GM10248 (cell line): Measurements from ENCODE around the gene STK10.

Experiments
- CTCF ChIA-PET: fragments of 300-600 bp; sonication (Branson Sonifier 250); formaldehyde crosslinking; extraction: SDS; loops from one replicate; lab custom pipeline; 2021; ENCODE audit warnings: antibody characterized with exemption; lab: Yijun Ruan, JAX
- POLR2A ChIA-PET: fragments of 350-650 bp; sonication (Branson Sonifier 250); formaldehyde crosslinking; extraction: SDS; loops from one replicate; lab custom pipeline; 2020; ENCODE audit warnings: antibody characterized with exemption; lab: Yijun Ruan, JAX
- DNase-seq: peaks from one replicate; pipeline ENCODE4 v3.0.0; 2012; ENCODE audit errors: extremely low spot score
- CTCF ChIP-seq: IDR thresholded peaks from 2 replicates; pipeline ENCODE4 v1.5.1; 2012; ENCODE audit warnings: mild to moderate bottlenecking, low read depth; ENCODE audit errors: extremely low read depth, missing control alignments, control extremely low read depth

The STK10 gene

DNA sequence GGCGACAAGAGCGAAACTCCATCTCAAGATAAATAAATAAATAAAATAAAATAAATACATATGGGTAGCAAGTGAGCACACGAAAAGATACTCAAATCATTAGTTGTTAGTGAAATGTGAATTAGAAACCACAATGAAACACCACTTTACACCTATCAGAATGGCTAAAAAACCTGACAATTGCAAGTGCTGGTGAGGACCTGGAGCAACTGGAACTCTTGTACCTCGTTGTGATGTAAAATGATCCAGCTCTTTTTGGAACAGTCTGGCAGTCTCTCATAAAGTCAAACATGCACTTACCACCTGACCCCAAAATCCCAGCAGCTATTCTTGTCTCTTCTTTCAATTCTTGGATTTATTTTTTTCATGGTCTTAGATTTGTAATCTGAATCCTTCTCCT, 112.4 kb downstream of the STK10 start:
- TF ChIP-seq CTCF: no peak
- POLR2A ChIA-PET: no interaction called here

DNA sequence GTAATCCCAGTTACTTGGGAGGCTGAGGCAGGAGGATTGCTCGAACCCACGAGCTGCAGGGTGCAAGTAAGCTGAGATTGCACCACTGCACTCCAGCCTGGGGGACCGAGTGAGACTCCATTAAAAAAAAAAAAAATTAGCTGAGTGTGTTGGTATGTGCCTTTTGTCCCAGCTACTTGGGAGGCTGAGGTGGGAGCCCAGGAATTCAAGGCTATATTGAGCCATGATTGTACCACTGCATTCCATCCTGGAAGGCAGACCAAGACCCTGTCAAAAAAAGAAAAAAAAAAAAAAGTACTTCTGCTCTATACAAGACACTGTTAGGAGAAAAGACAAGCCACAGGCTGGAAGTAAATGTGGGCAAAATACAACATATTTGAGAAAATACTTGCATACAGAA, 113.1 kb downstream of the STK10 start:
- POLR2A ChIA-PET: no interaction called here
- CTCF ChIA-PET: interaction anchor here (1.2 to 1.9 kb wide), 2 partner anchors 9 to 17 kb away, joined by 3 to 5 read pairs; no protein-coding TSS in a partner anchor
- TF ChIP-seq CTCF: no peak
- no peak for DNase-seq

More for the DNA sequence above, 112.4 kb downstream of the STK10 start:
- no peak for DNase-seq
- CTCF ChIA-PET: interaction anchor here (1.9 kb wide), 1 partner anchor 10 kb away, joined by 5 read pairs; no protein-coding TSS in a partner anchor

DNA sequence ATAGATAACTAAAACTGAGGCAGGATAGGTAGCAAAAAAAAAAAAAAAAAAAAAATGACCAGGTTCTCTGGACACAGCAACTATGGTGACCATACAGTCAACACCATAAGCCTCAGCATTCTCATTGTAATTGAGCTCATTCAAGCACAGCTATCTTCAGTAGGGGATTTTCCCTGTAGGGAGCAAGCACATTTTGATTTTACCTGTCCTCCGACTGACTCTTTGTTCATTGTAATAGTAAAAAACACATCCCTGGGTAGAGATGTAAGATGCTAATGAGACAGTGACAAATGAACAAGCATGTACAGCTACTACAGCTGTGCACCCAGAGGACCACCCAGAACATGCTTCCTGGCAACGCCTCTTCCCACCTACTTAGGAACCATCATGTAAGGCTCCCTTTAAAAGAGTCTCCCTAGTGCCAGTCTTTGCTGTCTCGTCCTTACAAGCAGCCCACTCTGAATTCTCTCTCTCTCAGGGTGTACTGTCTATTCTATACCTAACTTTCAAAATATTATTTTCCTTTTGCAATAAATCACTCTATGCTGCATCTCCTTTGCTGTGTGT, 116.6 kb downstream of the STK10 start:
- no peak for TF ChIP-seq CTCF
- ChIA-PET POLR2A (interaction anchor here (0.6 kb wide), 1 partner anchor 242 kb away, joined by 4 read pairs; no protein-coding TSS in a partner anchor), CTCF (interaction anchor here (1.0 to 2.8 kb wide), 8 partner anchors 11 to 222 kb away, joined by 3 to 19 read pairs (median 4); no protein-coding TSS in a partner anchor)
- DNase-seq: no peak

DNA sequence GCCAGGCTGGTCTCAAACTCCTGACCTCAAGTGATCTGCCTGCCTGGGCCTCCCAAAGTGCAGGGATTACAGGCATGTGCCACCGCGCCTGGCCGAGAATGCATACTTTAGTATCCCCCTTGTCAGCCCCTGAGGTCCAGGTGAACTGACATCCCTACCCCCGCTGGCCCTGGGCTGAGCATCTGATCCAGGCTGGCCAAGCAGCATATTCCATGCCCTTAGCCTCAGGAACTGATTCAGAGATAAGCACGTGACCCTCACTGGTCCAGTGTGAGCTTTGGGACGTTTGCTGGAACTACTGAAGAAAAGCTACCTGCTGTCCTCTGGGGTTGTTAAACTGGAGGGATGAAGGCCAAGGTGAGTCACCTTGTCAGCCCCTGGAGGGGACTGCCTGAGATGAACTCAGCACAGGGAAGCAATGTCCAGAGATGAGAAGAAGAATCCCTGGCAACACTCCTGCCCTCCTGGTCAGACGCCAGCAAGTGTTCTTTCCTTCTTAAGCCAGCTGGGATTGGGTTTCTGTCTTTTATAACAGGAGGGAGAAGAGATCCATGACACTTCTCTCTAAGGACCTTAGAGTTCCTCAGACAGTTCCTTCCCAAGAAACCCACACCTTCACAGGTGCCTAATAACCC, 122.5 kb downstream of the STK10 start:
- ChIA-PET CTCF (interaction anchor here (1.1 to 2.0 kb wide), 2 partner anchors 10 to 133 kb away, joined by 3 to 5 read pairs; no protein-coding TSS in a partner anchor), POLR2A (no interaction called here)
- TF ChIP-seq CTCF: no peak
- DNase-seq: no peak

DNA sequence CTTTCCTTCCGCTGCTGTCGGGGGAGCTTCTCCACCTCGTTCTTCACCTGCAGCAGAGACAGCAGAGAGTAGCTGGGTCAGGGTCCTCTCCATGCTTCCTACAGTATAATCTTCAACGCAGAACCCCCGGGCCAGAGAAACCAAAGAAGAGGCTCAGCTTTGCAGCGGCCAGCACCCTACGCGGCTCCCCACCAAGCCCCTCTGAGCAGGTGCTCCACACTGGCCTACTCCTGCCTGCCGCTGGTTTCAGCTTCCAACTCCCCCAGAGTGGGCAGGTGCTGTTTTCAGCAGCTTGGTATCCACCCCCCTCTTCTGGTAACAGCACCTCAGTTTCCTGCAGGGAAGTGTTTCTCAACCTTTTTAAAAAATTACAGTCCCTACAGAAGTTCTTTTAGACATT, 123.3 kb downstream of the STK10 start:
- TF ChIP-seq CTCF: no peak
- no peak for DNase-seq
- ChIA-PET CTCF (interaction anchor here (1.2 kb wide), 1 partner anchor 47 kb away, joined by 4 read pairs; no protein-coding TSS in a partner anchor), POLR2A (no interaction called here)

DNA sequence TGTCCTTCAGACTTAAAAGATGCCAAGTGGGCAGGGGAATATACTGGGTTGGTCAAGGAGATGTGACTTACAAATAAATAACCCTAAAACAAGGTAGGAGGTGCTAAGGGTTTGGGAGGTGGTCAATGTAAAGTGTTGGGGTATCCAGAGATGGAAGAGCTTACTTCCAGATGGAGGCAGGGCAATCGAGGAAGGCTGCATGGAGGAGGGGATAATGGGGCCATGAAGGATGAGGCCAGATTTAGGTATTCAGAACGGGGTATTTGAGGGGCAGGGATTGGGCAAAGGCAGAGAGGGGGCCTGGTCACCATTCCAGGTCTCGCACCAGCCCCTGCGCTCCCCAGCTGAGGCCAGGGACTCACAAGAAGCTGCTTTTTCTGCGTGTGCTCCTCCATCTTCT, 123.7 kb downstream of the STK10 start:
- no peak for TF ChIP-seq CTCF
- POLR2A ChIA-PET: no interaction called here
- DNase-seq: no peak
- CTCF ChIA-PET: interaction anchor here (1.2 kb wide), 2 partner anchors 22 to 47 kb away, joined by 3 to 4 read pairs; no protein-coding TSS in a partner anchor
